ENCODE results near the gene ZNF296.

Gene ZNF296

DNA sequence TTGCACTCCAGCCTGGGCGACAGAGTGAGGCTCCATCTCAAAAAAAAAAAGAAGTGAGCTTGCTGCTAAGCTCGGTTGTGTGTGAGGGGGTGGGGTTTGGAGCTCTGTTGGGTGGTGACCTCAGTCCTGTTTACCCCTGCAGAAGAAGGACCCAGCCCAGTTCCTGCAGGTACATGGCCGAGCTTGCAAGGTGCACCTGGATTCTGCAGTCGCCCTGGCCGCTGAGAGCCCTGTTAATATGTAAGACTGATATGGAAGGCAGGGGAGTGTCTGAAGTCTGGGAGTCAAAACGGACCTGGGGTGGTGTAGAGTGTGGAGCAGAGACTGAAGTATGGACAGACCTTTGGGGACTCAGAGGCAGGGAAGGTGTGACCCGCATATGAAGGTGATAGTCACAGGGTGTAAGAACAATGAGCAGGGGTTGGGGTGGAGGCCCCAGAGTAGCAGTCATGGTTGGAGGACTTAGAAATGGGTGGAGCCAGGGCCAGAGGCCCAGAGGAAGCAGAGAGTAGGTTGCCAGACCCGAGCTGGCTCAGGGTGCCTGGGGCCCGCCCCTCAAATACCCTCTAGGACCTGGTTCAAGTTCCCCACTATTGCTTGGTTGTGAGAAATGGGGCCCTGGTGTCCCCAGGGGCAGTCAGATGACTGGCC, 24.2 kb downstream of the ZNF296 start:
- no peak for DNase-seq

- DNase-seq = no peak
Measured at GRCh38 chr19:45050036-45050435, 26.2 kb downstream of the ZNF296 start.

GRCh38 chr19:45049073-45049736, 27.1 kb downstream of the ZNF296 start:
- DNase-seq = no peak

DNA sequence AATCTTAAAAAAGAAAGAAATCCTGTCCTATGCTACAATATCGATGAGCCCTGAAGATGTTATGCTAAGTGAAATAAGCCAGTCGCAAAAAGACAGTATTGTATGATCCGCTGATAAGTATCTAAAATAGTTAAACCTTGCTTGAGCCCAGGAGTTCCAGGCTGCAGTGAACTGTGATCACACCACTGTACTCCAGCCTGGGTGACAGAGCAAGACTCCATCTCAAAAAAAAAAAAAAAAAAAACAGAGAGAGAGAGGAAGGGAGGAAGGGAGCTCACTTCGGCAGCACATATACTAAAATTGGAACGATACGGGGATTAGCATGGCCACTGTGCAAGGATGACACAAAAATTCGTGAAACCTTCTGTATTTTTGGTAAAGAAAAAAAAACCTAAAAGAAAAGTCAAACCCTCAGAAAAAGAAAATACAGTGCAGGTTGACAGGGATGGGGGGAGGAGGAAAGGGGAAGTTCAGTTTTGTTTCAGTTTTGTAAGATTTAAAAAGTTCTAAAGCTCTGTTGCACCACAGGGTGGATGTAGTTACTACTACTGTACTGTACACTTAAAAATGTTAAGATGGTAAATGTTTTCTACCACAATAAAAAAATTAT, 29.0 kb downstream of the ZNF296 start:
- no peak for DNase-seq

DNA sequence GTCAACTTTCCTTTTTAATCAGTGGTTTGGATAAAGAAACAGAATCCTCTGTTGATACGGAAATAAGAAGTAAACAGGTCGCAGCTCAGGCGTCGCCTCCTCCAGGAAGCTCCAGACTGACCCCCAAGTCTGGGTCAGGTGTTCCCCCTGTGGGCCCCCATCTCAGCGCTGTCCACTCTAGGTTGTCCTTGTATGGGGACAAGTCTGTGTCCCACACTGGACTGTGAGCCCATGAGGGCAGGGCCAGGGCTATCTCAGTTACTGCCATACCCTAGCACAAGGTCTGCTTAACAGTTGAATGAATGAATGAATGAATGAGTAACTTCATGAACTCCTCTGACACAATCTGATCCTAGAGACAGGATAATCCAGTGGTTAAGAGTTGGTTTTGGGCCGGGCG, 29.9 kb downstream of the ZNF296 start:
- DNase-seq = no peak

DNA sequence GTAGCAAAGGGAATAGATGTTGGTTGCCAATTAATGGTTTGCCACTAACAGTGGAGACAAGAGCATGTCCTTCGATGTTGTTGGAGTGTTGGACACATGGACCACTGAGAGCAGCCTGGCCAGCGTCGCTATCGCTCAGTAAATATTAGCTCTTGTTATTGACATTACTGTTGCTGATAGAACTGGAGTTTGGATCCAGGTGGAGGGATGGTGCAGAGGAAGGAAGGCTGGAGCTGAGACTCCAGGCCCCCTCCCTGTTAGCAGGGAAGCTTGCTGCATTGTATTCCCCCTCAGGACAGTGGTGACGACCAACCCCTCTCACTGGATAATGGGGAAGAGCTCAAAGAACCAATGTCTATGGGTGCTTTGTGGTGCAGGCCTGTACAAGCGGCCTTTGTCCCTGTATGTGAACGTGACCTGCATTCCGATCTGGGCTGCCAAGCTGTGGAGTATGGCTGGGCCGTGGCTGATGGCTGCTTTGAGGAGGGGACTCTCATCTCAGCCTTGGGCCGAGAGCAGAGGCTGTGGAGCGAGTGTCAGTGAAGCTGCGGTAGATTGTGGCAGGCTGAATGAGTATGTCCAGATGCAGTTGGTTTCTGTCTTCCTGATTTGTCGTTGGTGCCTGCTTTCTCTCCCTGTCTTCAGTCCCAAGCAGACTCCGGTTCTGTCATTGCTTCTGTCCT, 30.5 kb downstream of the ZNF296 start:
- no peak for DNase-seq

GRCh38 chr19:45041125-45041524, 35.2 kb downstream of the ZNF296 start:
- no peak for DNase-seq

- no peak for DNase-seq
Measured at GRCh38 chr19:45040059-45040771, 36.1 kb downstream of the ZNF296 start.

GRCh38 chr19:45038931-45039893, 37.1 kb downstream of the ZNF296 start, which contains the start of gene CLASRP:
CLASRP (plus strand) TSS chr19:45039045; CDS start chr19:45040213, 1,168 bp downstream.
- DNase-seq = peak; percentile 88

GRCh38 chr19:45037393-45038169, 38.7 kb downstream of the ZNF296 start:
- no peak for DNase-seq

- no peak for DNase-seq
Measured at GRCh38 chr19:45035755-45036154, 40.5 kb downstream of the ZNF296 start.

DNA sequence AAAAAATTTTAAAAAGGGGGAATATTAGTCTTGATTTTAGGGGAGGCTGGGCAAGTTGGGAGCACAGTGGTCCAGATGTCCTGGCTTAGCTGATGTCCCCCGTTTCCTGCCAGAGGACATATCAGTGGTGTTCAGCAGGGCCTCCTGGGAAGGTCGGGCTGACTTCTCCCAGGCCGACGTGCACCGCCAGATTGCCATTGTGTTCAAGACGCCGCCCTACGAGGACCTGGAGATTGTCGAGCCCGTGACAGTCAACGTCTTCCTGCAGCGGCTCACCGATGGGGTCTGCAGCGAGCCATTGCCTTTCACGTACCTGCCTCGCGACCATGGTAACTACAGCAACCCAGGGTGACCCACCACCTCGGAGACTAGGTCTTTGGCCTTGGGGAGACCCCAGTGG, 43.9 kb downstream of the ZNF296 start:
- no peak for DNase-seq

- DNase-seq = no peak
Measured at GRCh38 chr19:45030825-45031224, 45.5 kb downstream of the ZNF296 start.

- DNase-seq = no peak
Measured at GRCh38 chr19:45027371-45027770, 48.9 kb downstream of the ZNF296 start.

GRCh38 chr19:45025264-45025663, 51.0 kb downstream of the ZNF296 start:
- DNase-seq = no peak

DNA sequence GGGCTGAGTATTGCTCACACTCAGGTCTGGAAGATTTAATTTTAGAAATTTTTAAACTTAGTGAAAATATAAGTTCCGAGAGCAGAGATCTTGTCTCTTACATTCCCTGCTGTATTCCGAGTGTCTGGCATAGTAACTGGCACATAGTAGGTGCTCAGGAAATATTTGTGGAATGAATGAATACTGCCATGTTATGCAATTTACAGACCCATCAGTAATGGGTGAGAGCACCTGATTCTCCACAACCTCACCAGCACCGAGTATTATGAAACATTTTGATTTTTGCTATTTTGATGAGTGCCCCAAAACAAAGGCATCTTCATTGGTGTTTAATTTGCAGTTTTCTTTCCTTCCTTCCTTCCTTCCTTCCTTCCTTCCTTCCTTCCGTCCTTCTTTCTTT, 53.2 kb downstream of the ZNF296 start:
- DNase-seq = no peak

- no peak for DNase-seq
Measured at GRCh38 chr19:45021971-45022370, 54.3 kb downstream of the ZNF296 start.
